ENCODE measurements around the gene CYB5A.

GRCh38 chr18:74219056-74219455 is 72.7 kb downstream of the CYB5A start:
- no peak for TF ChIP-seq TRIM28 (IDR thresholded peaks at IDR 0.05; ENCODE audit: borderline replicate concordance, low read length)
- TF ChIP-seq ZNF510 (tag by site-specific recombination; IDR thresholded peaks at IDR 0.05; ENCODE audit: insufficient replicate concordance), result no peak
- TF ChIP-seq, protein P1, sequence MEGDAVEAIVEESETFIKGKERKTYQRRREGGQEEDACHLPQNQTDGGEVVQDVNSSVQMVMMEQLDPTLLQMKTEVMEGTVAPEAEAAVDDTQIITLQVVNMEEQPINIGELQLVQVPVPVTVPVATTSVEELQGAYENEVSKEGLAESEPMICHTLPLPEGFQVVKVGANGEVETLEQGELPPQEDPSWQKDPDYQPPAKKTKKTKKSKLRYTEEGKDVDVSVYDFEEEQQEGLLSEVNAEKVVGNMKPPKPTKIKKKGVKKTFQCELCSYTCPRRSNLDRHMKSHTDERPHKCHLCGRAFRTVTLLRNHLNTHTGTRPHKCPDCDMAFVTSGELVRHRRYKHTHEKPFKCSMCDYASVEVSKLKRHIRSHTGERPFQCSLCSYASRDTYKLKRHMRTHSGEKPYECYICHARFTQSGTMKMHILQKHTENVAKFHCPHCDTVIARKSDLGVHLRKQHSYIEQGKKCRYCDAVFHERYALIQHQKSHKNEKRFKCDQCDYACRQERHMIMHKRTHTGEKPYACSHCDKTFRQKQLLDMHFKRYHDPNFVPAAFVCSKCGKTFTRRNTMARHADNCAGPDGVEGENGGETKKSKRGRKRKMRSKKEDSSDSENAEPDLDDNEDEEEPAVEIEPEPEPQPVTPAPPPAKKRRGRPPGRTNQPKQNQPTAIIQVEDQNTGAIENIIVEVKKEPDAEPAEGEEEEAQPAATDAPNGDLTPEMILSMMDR (tag by site-specific recombination; IDR thresholded peaks at IDR 0.05), result no peak
- TF ChIP-seq, protein P2, sequence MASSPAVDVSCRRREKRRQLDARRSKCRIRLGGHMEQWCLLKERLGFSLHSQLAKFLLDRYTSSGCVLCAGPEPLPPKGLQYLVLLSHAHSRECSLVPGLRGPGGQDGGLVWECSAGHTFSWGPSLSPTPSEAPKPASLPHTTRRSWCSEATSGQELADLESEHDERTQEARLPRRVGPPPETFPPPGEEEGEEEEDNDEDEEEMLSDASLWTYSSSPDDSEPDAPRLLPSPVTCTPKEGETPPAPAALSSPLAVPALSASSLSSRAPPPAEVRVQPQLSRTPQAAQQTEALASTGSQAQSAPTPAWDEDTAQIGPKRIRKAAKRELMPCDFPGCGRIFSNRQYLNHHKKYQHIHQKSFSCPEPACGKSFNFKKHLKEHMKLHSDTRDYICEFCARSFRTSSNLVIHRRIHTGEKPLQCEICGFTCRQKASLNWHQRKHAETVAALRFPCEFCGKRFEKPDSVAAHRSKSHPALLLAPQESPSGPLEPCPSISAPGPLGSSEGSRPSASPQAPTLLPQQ (tag by site-specific recombination; IDR thresholded peaks at IDR 0.05), result no peak
- TF ChIP-seq ZIC2 (tag by site-specific recombination; IDR thresholded peaks at IDR 0.05), result no peak
- TF ChIP-seq MEIS1 (CRISPR knock-in tag; IDR thresholded peaks at IDR 0.05; ENCODE audit: borderline replicate concordance), result no peak
- TF ChIP-seq ZBTB1 (tag by site-specific recombination; IDR thresholded peaks at IDR 0.05), result no peak
- TF ChIP-seq HOXA7 (CRISPR knock-in tag; IDR thresholded peaks at IDR 0.05; ENCODE audit: borderline replicate concordance), result no peak
- no peak for TF ChIP-seq ZNF324 (tag by site-specific recombination; IDR thresholded peaks at IDR 0.05)
- no peak for TF ChIP-seq ZNF423 (tag by site-specific recombination; IDR thresholded peaks at IDR 0.05)
- TF ChIP-seq ZNF488 (tag by site-specific recombination; IDR thresholded peaks at IDR 0.05), result no peak

All from HEK293 (cell line).